ENCODE measurements around the gene PPFIA1. TPM values are rescaled to one million over a fixed set of nuclear protein-coding genes. Genes with fewer than 3 reads are reported as not detected.

PPFIA1 gene
- total RNA-seq, 4 donors from 2014 or later = 43.7 to 82.8 (median 69.3) TPM

DNA sequence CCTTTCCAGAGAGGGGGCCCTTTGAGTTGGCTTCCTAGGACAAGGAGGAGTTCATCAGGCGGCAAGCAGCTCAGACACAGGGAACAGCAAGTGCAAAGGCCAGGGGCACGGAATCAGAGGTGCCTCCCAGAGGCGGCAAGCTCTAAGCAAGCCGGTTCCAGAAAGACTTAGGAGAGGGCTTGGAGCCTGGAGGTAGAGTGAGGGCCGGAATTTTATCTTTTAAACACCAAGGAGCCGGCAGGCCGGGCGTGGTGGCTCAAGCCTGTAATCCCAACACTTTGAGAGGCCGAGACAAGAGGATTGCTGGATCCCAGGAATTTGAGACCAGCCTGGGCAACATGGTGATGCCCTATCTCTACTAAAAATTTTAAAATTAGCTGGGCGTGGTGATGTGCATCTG lies 40.8 kb upstream of the PPFIA1 start:
- 88 to 92% methylated on average over 10 of the region's 10 CpGs for WGBS, 2 donors
- TF ChIP-seq EP300 (IDR thresholded peaks at IDR 0.05) (no peak), POLR2A (IDR thresholded peaks at IDR 0.05) (no peak)
- TF ChIP-seq, protein P1, sequence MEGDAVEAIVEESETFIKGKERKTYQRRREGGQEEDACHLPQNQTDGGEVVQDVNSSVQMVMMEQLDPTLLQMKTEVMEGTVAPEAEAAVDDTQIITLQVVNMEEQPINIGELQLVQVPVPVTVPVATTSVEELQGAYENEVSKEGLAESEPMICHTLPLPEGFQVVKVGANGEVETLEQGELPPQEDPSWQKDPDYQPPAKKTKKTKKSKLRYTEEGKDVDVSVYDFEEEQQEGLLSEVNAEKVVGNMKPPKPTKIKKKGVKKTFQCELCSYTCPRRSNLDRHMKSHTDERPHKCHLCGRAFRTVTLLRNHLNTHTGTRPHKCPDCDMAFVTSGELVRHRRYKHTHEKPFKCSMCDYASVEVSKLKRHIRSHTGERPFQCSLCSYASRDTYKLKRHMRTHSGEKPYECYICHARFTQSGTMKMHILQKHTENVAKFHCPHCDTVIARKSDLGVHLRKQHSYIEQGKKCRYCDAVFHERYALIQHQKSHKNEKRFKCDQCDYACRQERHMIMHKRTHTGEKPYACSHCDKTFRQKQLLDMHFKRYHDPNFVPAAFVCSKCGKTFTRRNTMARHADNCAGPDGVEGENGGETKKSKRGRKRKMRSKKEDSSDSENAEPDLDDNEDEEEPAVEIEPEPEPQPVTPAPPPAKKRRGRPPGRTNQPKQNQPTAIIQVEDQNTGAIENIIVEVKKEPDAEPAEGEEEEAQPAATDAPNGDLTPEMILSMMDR (IDR thresholded peaks at IDR 0.05) = no peak
- no peaks in the 10 kb centered on the region for H3K27me3 ChIP-seq
- no peaks in the 10 kb centered on the region for H3K9me3 ChIP-seq
- no peak overlapping the region for H3K27ac ChIP-seq
- no peak overlapping the region for H3K4me3 ChIP-seq
- H3K4me1 ChIP-seq = peaks cover 0 to 10% (median 0%) of the 10 kb centered on the region in 4 donors
- DNase-seq (ENCODE audit: low spot score in 2 of 2) = no peak
- no peaks in the 10 kb centered on the region for H3K36me3 ChIP-seq

DNA sequence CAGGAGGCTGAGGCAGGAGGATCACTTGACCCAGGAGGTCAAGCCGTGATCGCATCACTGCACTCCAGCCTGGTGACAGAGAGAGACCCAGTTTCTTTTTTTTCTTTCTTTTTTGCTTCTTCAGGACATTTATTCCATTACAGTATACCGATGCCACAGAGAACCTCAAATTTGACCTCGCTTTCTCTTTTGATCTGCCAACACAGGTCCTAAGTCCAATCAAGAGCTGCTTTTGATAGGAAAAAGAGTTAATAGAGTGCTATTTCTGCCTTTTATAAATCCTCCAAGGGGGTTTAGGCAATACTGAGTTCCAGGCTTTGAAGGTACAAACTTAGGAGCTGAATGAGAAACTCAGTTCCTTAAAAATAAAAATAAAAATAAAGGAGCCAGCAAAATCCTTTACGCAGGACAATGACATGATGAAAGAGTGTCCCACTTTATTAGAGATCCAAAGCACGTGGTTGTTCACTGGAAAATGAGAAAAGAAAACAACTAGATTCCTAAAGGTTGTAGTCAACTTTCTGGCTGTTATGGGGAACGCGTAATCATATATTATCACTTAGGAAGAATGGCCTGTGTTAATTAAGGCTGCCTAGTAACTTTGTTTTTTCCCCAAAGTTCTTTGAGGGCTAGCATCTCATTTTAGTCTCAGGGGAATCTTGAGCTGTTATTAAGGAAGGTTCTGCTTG lies 40.2 kb upstream of the PPFIA1 start:
- Histone ChIP-seq H3K27ac (no peak overlapping the region), H3K9me3 (no peaks in the 10 kb centered on the region), H3K36me3 (no peaks in the 10 kb centered on the region), H3K27me3 (no peaks in the 10 kb centered on the region), H3K4me1 (peaks cover 0 to 10% (median 0%) of the 10 kb centered on the region in 4 donors), H3K4me3 (no peak overlapping the region)
- DNase-seq (ENCODE audit: low spot score in 2 of 2) = no peak
- WGBS, 2 donors = 74 to 81% methylated on average over 8 of the region's 8 CpGs
- TF ChIP-seq POLR2A (IDR thresholded peaks at IDR 0.05) = no peak

DNA sequence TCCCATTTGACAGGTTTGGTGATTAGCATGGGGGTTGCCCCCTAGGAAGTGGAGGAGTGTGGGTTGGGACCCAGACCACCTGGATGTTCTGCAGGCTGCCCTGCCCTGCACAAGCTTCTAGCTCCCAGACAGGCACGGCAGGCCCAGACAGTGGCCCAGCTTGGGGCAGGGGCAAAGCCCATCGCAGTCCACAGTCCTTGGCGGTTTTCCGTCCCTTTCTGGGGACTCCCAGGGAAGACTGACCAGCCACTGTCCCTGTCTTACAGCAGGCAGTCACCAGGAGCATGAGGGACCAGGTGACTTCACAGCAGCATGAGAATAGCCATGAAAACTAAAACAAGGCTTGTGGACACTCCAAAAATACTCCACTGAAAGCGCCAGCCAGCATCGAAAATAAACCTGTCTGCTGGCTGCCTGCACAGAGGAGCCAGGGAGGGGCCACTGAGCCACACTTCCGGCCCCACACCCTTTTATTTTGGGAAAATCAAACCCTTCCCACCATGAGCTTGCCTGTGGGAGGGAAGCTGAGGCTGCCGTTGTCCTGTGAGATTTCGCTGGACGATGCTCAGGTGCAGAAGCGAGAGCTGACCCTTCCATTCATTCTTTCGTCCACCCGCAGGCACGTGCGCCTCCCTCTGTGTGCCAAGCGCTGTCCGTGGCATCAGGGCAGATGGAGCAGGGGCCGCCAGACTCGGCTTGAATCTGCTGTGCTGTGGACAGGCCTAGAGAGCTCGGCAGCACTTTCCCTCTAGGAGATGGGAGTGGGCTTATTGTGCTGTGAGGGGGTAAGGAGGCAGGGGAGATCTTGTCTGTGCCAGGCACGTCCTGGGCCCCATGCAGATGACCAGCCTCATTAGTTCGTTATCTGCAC lies 39.4 kb upstream of the PPFIA1 start:
- H3K4me1 ChIP-seq = peaks cover 0 to 3% (median 0%) of the 10 kb centered on the region in 4 donors
- H3K27ac ChIP-seq = no peak overlapping the region
- TF ChIP-seq POLR2A (IDR thresholded peaks at IDR 0.05) (no peak), EP300 (IDR thresholded peaks at IDR 0.05) (no peak)
- TF ChIP-seq, protein P1 (IDR thresholded peaks at IDR 0.05) = no peak
- no peak overlapping the region for H3K4me3 ChIP-seq
- WGBS, 2 donors = 75 to 80% methylated on average over 19 to 22 of the region's 22 CpGs
- H3K27me3 ChIP-seq = no peaks in the 10 kb centered on the region
- no peaks in the 10 kb centered on the region for H3K36me3 ChIP-seq
- no peak for DNase-seq (ENCODE audit: low spot score in 2 of 2)
- H3K9me3 ChIP-seq = no peaks in the 10 kb centered on the region

DNA sequence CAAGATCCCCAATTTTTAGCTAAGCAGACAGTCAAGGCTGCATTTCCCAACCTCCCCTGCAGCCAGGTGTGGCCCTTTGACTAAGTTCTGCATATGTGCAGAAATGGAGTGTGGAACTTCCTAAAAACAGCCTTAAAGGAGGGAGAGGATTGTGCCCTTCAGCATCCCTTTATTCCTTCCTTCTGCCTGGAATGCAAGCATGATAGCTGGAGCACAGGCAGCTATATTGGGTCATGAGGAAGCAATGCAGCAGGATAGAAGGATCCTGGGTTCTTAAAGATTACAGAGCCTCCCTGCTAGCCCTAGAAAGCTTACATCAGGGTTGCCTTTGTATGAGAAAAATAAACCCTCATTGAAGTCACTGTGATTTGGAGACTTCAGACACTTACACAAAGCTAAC lies 37.5 kb upstream of the PPFIA1 start:
- Histone ChIP-seq H3K27ac (no peak overlapping the region), H3K9me3 (no peaks in the 10 kb centered on the region), H3K4me3 (no peak overlapping the region), H3K27me3 (no peaks in the 10 kb centered on the region), H3K4me1 (no peaks in the 10 kb centered on the region), H3K36me3 (no peaks in the 10 kb centered on the region)
- TF ChIP-seq POLR2A (IDR thresholded peaks at IDR 0.05) = no peak
- TF ChIP-seq, protein P1 (IDR thresholded peaks at IDR 0.05) = no peak
- no peak for TF ChIP-seq EP300 (IDR thresholded peaks at IDR 0.05)
- DNase-seq (ENCODE audit: low spot score in 2 of 2) = no peak

DNA sequence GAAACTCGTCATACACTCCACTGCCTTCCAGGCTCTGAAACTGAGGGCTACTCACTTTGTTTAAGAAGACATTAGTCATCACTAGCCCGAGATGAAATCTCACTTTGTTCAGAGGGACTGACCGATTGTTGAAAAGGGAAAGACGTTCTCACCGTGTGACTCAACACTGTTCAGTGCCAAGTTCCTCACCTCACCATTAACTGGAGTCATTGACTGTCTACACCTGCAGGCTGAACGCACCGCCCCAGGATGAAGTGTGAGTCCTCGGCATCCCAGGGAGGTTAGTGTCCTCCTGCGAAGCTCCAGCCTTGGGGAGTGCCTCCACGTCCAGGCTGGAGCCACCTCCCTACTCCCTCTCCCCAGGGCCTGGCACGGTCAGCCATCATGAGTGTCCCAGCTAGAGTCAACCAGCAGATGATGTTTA lies 37.0 kb upstream of the PPFIA1 start:
- TF ChIP-seq, protein P1 (IDR thresholded peaks at IDR 0.05) = no peak
- TF ChIP-seq POLR2A (IDR thresholded peaks at IDR 0.05) (no peak), EP300 (IDR thresholded peaks at IDR 0.05) (no peak)
- Histone ChIP-seq H3K27me3 (no peaks in the 10 kb centered on the region), H3K27ac (no peak overlapping the region), H3K4me1 (no peaks in the 10 kb centered on the region), H3K36me3 (no peaks in the 10 kb centered on the region), H3K4me3 (no peak overlapping the region), H3K9me3 (no peaks in the 10 kb centered on the region)
- WGBS, 2 donors = 73 to 79% methylated on average over 11 of the region's 11 CpGs
- DNase-seq (ENCODE audit: low spot score in 2 of 2) = no peak
